ENCODE data around the gene S100A9. TPM values are rescaled to one million over a fixed set of nuclear protein-coding genes. Genes with fewer than 3 reads are reported as not detected.
A peak's percentile ranks its signal among the peaks of the same experiment; 100 is the strongest.
"Not testable (repeated sequence)": the region's sequence is repeated elsewhere in the genome, so short reads cannot be mapped to it uniquely, and the experiment has no call there.

Gene S100A9
- total and polyA plus RNA-seq, 2 donors, result 281 to 1,119 TPM

DNA sequence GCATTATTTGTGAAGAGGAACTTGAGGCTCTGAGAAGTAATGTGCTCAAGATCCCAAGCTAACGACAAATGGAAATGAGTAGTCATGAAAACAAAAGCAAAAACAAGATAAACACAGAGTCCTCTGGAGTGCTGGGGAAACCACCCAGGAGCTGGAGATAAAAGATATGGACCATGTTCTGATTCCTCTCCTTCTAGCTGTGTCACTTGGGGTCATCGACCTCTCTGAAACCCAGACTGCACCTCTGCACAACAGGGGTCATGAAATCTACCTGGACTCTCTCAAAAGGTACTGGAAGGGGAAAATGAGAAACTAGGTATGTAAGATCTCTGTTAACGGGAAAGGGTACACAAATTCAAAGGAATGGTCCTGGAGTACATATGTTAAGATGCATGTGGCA lies 15.5 kb upstream of the S100A9 start:
- H3K9me3 ChIP-seq (ENCODE audit: control insufficient read depth in 2 of 2, insufficient read depth in 1 of 2, low read length in 1 of 2), result no peaks in the 10 kb centered on the region
- 96% methylated on average over 3 of the region's 3 CpGs for WGBS
- H3K27me3 ChIP-seq (ENCODE audit: control insufficient read depth in 2 of 2, insufficient read depth in 1 of 2, low read length in 1 of 2), result no peaks in the 10 kb centered on the region
- no peak overlapping the region for H3K4me3 ChIP-seq (ENCODE audit: low read length in 2 of 2)
- H3K4me1 ChIP-seq (ENCODE audit: control insufficient read depth in 2 of 2, insufficient read depth in 2 of 2, low read length in 2 of 2), result peaks cover 7 to 42% of the 10 kb centered on the region in 2 donors
- no peak for DNase-seq (ENCODE audit: low read depth in 6 of 9, low spot score in 9 of 9)
- no peak overlapping the region for H3K27ac ChIP-seq (ENCODE audit: low read depth in 1 of 2, low read length in 1 of 2)
- no peaks in the 10 kb centered on the region for H3K36me3 ChIP-seq (ENCODE audit: control insufficient read depth in 2 of 2, insufficient read depth in 2 of 2, low read length in 1 of 2)

DNA sequence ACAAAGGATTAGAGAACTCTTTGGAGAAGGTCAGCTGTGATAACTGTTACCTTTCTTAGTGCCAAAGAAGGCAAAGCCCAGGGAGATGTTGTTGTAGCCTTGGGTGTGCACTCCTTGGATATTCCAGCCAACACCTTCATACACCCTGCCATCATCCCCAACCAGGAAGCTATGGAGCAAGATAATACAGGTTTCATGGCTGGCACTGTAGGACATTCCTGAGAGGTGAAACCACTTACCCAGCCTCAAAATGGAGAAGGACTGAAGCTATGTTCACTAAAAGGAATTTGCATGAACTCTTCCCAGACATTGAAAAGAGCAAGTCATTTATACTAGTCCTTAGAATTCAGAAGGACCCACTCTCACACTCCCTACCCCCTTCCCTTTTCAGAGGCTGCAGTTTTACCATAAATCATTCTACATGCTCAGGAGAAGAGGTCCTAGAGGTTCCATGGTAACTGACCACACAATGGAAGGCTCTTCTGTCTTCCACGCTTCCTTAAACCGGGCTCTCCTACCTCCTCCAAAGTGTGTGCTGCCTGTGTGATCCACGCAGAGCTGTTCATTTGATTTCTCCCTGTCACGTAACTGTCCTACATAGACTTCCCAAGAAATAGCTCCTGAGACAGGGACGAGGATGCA lies 14.5 kb upstream of the S100A9 start:
- Histone ChIP-seq H3K27ac (ENCODE audit: low read depth in 1 of 2, low read length in 1 of 2) (peak overlapping the region in 1 of 2 donors; percentile 64), H3K36me3 (ENCODE audit: control insufficient read depth in 2 of 2, insufficient read depth in 2 of 2, low read length in 1 of 2) (no peaks in the 10 kb centered on the region), H3K27me3 (ENCODE audit: control insufficient read depth in 2 of 2, insufficient read depth in 1 of 2, low read length in 1 of 2) (no peaks in the 10 kb centered on the region), H3K4me1 (ENCODE audit: control insufficient read depth in 2 of 2, insufficient read depth in 2 of 2, low read length in 2 of 2) (peaks cover 7 to 42% of the 10 kb centered on the region in 2 donors), H3K4me3 (ENCODE audit: low read length in 2 of 2) (no peak overlapping the region), H3K9me3 (ENCODE audit: control insufficient read depth in 2 of 2, insufficient read depth in 1 of 2, low read length in 1 of 2) (no peaks in the 10 kb centered on the region)
- DNase-seq (ENCODE audit: low read depth in 6 of 9, low spot score in 9 of 9), result no peak
- 46% methylated on average over 5 of the region's 5 CpGs for WGBS

DNA sequence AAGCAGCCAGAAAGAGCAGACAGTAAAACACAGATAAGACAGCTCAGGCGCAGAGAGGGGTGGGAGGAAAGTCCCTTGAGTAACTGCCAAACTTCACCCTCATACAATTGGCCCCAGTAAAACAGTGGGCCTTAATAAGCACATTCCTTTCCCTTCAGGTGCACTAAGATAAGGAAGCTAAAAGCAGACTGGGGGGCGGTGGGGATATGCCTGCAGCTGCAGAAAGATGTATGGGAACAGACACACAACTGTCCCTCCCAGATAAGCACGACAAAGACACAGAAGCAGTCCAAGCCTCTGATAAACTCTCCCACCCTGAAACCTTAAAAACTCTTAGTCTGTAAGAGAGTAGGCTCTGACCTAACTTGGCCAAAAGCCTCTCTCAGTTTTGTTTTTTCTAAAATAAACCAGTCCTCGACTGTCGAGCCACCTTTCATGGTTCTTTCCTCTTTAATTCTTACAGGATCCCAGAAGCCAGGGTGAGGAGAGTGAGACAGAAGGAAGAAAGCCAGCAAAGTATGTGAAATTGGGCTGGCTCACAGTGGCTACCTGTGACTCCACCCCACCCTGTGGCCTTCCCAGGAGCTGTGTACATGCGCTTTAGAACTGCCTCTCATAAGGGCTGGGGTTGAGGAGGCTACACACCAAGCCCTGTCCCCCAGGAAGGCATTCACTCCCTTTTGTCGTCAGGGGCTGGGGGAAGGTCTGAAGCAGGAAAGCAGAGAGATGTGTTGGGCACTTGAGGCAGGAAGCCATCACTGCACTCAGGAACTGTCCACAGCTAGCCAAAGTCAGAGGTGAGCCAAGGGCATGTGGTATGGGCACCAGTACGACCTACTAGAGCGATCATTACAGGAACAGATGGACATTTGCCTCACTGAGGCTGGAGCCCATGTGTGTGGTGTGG lies 13.6 kb upstream of the S100A9 start:
- WGBS, result 42% methylated on average over 9 of the region's 9 CpGs
- H3K27ac ChIP-seq (ENCODE audit: low read depth in 1 of 2, low read length in 1 of 2), result peak overlapping the region in 1 of 2 donors; percentile 65
- peaks cover 7 to 42% of the 10 kb centered on the region in 2 donors for H3K4me1 ChIP-seq (ENCODE audit: control insufficient read depth in 2 of 2, insufficient read depth in 2 of 2, low read length in 2 of 2)

DNA sequence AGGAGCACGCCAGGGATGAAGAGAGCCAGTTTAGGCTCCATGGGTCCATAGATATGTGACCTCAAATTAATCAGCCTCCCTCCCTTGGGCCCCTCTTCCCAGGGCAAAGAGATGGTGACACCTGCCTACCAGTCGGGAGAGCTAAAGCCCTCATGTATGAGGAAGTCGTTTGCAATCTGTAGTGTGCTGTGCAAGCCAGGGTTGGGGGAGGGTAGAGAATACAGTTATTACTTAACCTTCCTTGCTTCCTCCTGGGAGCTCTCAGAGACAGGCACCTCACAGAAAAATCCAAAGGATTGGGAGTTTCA lies 13.0 kb upstream of the S100A9 start:
- peak in 1 of 9 donors; percentile 12 for DNase-seq (ENCODE audit: low read depth in 6 of 9, low spot score in 9 of 9)
- 33% methylated on average over 3 of the region's 3 CpGs for WGBS
- peak overlapping the region in 1 of 2 donors; percentile 65 for H3K27ac ChIP-seq (ENCODE audit: low read depth in 1 of 2, low read length in 1 of 2)

More for the DNA sequence above, 13.6 kb upstream of the S100A9 start:
- Histone ChIP-seq H3K27me3 (ENCODE audit: control insufficient read depth in 2 of 2, insufficient read depth in 1 of 2, low read length in 1 of 2) (no peaks in the 10 kb centered on the region), H3K9me3 (ENCODE audit: control insufficient read depth in 2 of 2, insufficient read depth in 1 of 2, low read length in 1 of 2) (no peaks in the 10 kb centered on the region), H3K36me3 (ENCODE audit: control insufficient read depth in 2 of 2, insufficient read depth in 2 of 2, low read length in 1 of 2) (no peaks in the 10 kb centered on the region), H3K4me3 (ENCODE audit: low read length in 2 of 2) (no peak overlapping the region)
- DNase-seq (ENCODE audit: low read depth in 6 of 9, low spot score in 9 of 9), result peak in 1 of 9 donors; percentile 35

DNA sequence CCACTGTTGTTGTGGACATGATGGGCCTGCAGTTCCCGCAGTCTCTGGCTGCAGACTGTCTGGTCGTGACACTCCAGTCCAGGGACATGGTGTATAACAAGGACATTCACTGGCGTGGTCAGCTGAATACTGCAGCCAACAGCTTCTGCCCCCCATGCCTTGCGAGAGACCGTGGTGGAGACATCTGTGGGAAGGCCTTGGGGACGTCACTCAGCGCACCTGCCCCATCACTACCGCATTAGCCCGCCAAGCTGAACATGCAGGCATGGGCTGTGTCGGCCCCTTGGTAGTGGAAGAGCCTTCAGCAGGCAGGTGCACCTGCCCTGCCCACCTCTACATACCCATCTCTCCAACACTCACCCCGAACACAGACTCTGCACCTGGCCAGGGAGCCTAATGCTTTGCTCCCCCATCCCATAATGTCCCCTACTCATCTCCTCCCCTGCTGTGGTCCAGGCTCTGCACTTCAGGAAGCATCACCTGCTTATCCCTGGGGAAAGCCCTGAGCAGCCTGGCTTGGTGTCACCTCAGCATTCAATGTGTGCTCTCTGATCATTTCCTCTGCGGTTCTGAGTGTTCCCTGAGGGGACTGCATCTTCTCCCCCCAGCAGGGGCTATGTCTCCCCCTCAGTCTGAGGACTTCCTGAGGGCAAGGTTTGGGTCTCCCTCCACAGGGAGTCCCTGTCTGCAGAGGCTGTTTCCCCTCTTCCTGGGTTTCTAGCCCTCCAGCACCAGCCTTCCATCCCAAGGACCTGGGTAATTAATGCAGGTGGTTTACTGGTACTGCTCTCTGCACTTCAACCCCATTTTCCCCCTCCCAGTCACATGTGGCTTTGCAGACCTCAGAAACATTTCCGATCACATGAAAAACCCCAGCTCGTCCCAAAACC lies 12.2 kb upstream of the S100A9 start:
- Histone ChIP-seq H3K27ac (ENCODE audit: low read depth in 1 of 2, low read length in 1 of 2) (peak overlapping the region in 1 of 2 donors; percentile 30), H3K4me1 (ENCODE audit: control insufficient read depth in 2 of 2, insufficient read depth in 2 of 2, low read length in 2 of 2) (peaks cover 4 to 38% of the 10 kb centered on the region in 2 donors), H3K4me3 (ENCODE audit: low read length in 2 of 2) (no peak overlapping the region), H3K9me3 (ENCODE audit: control insufficient read depth in 2 of 2, insufficient read depth in 1 of 2, low read length in 1 of 2) (no peaks in the 10 kb centered on the region), H3K27me3 (ENCODE audit: control insufficient read depth in 2 of 2, insufficient read depth in 1 of 2, low read length in 1 of 2) (no peaks in the 10 kb centered on the region), H3K36me3 (ENCODE audit: control insufficient read depth in 2 of 2, insufficient read depth in 2 of 2, low read length in 1 of 2) (no peaks in the 10 kb centered on the region)
- DNase-seq (ENCODE audit: low read depth in 6 of 9, low spot score in 9 of 9), result peak in 2 of 9 donors; percentile 25 to 34
- WGBS, result 57% methylated on average over 14 of the region's 14 CpGs

More for the DNA sequence above, 13.0 kb upstream of the S100A9 start:
- no peaks in the 10 kb centered on the region for H3K27me3 ChIP-seq (ENCODE audit: control insufficient read depth in 2 of 2, insufficient read depth in 1 of 2, low read length in 1 of 2)
- H3K9me3 ChIP-seq (ENCODE audit: control insufficient read depth in 2 of 2, insufficient read depth in 1 of 2, low read length in 1 of 2), result no peaks in the 10 kb centered on the region
- no peaks in the 10 kb centered on the region for H3K36me3 ChIP-seq (ENCODE audit: control insufficient read depth in 2 of 2, insufficient read depth in 2 of 2, low read length in 1 of 2)
- H3K4me3 ChIP-seq (ENCODE audit: low read length in 2 of 2), result no peak overlapping the region
- H3K4me1 ChIP-seq (ENCODE audit: control insufficient read depth in 2 of 2, insufficient read depth in 2 of 2, low read length in 2 of 2), result peaks cover 7 to 42% of the 10 kb centered on the region in 2 donors

DNA sequence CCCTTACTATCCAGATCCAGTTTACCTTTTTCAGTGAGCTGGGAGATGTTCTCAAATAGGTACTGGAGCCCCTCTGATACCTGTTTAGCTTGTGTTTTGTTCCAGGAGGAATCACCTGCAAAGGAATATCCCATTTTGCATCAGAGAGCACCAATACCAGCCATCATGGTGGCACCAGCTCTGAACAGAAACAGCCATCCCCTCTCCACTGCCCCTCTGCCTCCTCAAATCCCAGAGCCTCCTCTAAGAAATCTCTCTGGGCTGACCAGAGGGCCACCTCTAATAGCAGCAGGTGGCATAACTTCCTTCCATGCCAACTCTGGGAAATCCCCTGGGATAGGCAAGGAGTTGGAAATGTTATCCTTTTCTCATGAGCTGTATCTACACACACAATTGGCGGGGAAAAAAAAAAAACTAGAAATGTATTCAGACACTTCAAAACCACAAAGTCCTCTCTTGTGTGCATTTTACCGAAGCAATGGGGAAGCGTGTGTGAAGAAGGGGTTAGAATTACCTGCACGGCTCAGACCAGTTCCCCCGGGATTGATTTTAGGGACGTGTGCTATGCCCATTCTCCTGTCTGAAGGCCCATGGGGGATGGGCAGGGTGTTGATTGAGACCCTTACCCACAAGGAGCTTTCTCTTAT lies 11.5 kb upstream of the S100A9 start:
- DNase-seq (ENCODE audit: low read depth in 6 of 9, low spot score in 9 of 9), result peak in 1 of 9 donors; percentile 53
- WGBS, result 6% methylated on average over 6 of the region's 6 CpGs

DNA sequence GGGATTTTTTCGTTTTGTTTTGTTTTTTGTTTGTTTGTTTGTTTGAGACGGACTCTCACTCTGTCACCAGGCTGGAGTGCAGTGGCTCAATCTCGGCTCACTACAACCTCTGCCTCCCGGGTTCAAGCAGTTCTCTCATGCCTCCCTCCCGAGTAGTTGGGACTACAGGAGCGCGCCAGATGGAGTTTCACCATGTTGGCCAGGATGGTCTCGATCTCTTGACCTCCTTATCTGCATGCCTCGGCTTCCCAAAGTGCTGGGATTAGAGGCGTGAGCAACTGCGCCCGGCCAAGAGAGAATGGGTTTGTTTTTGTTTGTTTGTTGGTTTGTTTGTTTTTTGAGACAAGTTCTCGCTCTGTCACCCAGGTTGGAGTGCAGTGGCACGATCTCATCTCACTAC lies 10.6 kb upstream of the S100A9 start:
- not testable (repeated sequence) for H3K27me3 ChIP-seq (ENCODE audit: control insufficient read depth in 2 of 2, insufficient read depth in 1 of 2, low read length in 1 of 2); H3K36me3 ChIP-seq (ENCODE audit: control insufficient read depth in 2 of 2, insufficient read depth in 2 of 2, low read length in 1 of 2); H3K27ac ChIP-seq (ENCODE audit: low read depth in 1 of 2, low read length in 1 of 2); H3K4me3 ChIP-seq (ENCODE audit: low read length in 2 of 2); H3K9me3 ChIP-seq (ENCODE audit: control insufficient read depth in 2 of 2, insufficient read depth in 1 of 2, low read length in 1 of 2); DNase-seq (ENCODE audit: low read depth in 6 of 9, low spot score in 9 of 9)
- peaks cover 4 to 36% of the 10 kb centered on the region in 2 donors for H3K4me1 ChIP-seq (ENCODE audit: control insufficient read depth in 2 of 2, insufficient read depth in 2 of 2, low read length in 2 of 2)
- WGBS, result 90% methylated on average over 14 of the region's 14 CpGs

More for the DNA sequence above, 11.5 kb upstream of the S100A9 start:
- no peaks in the 10 kb centered on the region for H3K36me3 ChIP-seq (ENCODE audit: control insufficient read depth in 2 of 2, insufficient read depth in 2 of 2, low read length in 1 of 2)
- H3K9me3 ChIP-seq (ENCODE audit: control insufficient read depth in 2 of 2, insufficient read depth in 1 of 2, low read length in 1 of 2), result no peaks in the 10 kb centered on the region
- no peak overlapping the region for H3K27ac ChIP-seq (ENCODE audit: low read depth in 1 of 2, low read length in 1 of 2)
- H3K4me1 ChIP-seq (ENCODE audit: control insufficient read depth in 2 of 2, insufficient read depth in 2 of 2, low read length in 2 of 2), result peaks cover 4 to 36% of the 10 kb centered on the region in 2 donors
- H3K4me3 ChIP-seq (ENCODE audit: low read length in 2 of 2), result no peak overlapping the region
- H3K27me3 ChIP-seq (ENCODE audit: control insufficient read depth in 2 of 2, insufficient read depth in 1 of 2, low read length in 1 of 2), result no peaks in the 10 kb centered on the region

DNA sequence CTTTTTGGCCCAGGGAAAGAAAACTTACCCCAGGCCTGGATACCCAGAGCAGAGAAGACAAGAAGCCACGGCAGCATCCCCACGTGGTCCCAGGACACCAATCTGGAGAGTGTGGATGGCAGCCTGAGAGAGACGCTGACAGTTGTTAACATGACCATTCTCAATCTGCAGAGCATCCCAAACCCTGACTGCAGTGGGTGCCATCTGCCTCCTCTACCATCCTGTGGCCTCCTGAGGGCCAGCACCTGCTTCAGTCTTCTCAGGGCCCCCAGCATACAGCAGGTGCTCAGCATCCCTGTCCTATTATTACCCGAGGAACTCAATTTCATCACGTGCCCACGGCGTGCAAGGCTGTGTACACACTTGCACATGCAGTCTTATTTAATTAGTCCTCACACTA lies 9.8 kb upstream of the S100A9 start:
- Histone ChIP-seq H3K4me1 (ENCODE audit: control insufficient read depth in 2 of 2, insufficient read depth in 2 of 2, low read length in 2 of 2) (peaks cover 4 to 36% of the 10 kb centered on the region in 2 donors), H3K27me3 (ENCODE audit: control insufficient read depth in 2 of 2, insufficient read depth in 1 of 2, low read length in 1 of 2) (no peaks in the 10 kb centered on the region), H3K9me3 (ENCODE audit: control insufficient read depth in 2 of 2, insufficient read depth in 1 of 2, low read length in 1 of 2) (no peaks in the 10 kb centered on the region), H3K27ac (ENCODE audit: low read depth in 1 of 2, low read length in 1 of 2) (no peak overlapping the region), H3K36me3 (ENCODE audit: control insufficient read depth in 2 of 2, insufficient read depth in 2 of 2, low read length in 1 of 2) (no peaks in the 10 kb centered on the region), H3K4me3 (ENCODE audit: low read length in 2 of 2) (no peak overlapping the region)
- DNase-seq (ENCODE audit: low read depth in 6 of 9, low spot score in 9 of 9), result no peak
- 80% methylated on average over 7 of the region's 7 CpGs for WGBS

All from thymus (tissue), 11 donors.